Mononuclear cell (primary cell): Measurements from ENCODE around the gene LONP2. TPM values are rescaled to one million over a fixed set of nuclear protein-coding genes. Genes with fewer than 3 reads are reported as not detected.
"Not testable (repeated sequence)": the region's sequence is repeated elsewhere in the genome, so short reads cannot be mapped to it uniquely, and the experiment has no call there.

Experiments used
- H3K27me3 ChIP-seq: 2 replicates; pipeline ENCODE4 v1.6.0; 2011; ENCODE audit warnings: low read length, control low read depth; ENCODE audit not compliant: insufficient read depth
- H3K4me1 ChIP-seq: 2 replicates; pipeline ENCODE4 v1.5.1; 2011; ENCODE audit warnings: mild to moderate bottlenecking, low read length, control low read depth; ENCODE audit not compliant: insufficient read depth
- H3K4me3 ChIP-seq: 2 replicates; pipeline ENCODE4 v1.5.1; 2011; ENCODE audit warnings: mild to moderate bottlenecking, low read length, moderate library complexity
- H3K9me3 ChIP-seq: 2 replicates; pipeline ENCODE4 v1.5.1; 2011; ENCODE audit warnings: low read depth, mild to moderate bottlenecking, control low read depth, low read length
- total RNA-seq: library from RNA; depleted of rRNA; stranded (reverse); fragments of >200 nt; gene quantifications from one replicate; pipeline ENCODE4 v1.2.3, GENCODE V29; 2012

Gene LONP2
- total RNA-seq, 1 donor = 49.2 TPM

GRCh38 chr16:48373258-48374029 is 129.3 kb downstream of the LONP2 start:
- Histone ChIP-seq H3K27me3 (no peaks in the 10 kb centered on the region), H3K4me1 (peaks cover 37% of the 10 kb centered on the region), H3K9me3 (no peaks in the 10 kb centered on the region)

GRCh38 chr16:48374255-48374654 is 130.2 kb downstream of the LONP2 start:
- no peak overlapping the region for H3K4me3 ChIP-seq
- no peaks in the 10 kb centered on the region for H3K27me3 ChIP-seq
- peaks cover 45% of the 10 kb centered on the region for H3K4me1 ChIP-seq
- H3K9me3 ChIP-seq = no peaks in the 10 kb centered on the region

More at GRCh38 chr16:48373258-48374029, 129.3 kb downstream of the LONP2 start:
- H3K4me3 ChIP-seq = no peak overlapping the region

DNA sequence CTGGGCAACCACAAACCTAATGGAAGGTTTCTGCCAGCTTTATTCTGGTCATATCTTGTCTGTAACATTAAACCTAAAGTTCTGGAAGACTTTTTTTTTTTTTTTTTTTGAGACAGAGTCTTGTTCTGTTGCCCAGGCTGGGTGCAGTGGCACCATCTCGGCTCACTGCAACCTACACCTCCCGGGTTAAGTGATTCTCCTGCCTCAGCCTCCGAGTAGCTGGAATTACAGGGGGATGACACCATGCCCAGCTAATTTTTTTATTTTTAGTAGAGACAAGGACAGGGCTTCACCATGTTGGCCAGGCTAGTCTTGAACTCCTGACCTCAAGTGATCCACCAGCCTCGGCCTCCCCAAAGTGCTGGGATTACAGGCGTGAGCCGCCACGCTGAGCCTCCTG is 133.2 kb downstream of the LONP2 start:
- H3K27me3 ChIP-seq, H3K9me3 ChIP-seq, H3K4me3 ChIP-seq: not testable (repeated sequence)
- peaks cover 64% of the 10 kb centered on the region for H3K4me1 ChIP-seq

GRCh38 chr16:48378276-48378675 is 134.2 kb downstream of the LONP2 start:
- no peak overlapping the region for H3K4me3 ChIP-seq
- no peaks in the 10 kb centered on the region for H3K9me3 ChIP-seq
- no peaks in the 10 kb centered on the region for H3K27me3 ChIP-seq
- H3K4me1 ChIP-seq = peaks cover 59% of the 10 kb centered on the region

DNA sequence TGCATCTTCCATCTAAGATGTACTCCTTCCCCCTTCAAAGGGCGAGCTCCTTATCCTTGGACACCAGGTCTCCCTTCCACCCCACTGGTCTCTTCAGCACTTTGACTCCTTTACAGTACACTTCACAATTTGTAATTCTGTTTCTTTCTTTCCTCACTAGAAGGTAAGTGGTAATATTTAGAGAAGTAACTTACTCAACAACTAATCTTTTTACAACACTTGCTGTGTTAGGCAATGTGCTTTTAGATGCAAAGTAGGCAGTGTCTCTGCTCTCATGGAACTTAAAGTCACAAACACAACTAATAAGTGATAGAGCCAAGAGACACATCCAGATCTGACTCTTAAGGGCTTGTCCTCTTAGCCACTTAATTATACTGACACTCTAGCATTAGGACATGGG is 134.7 kb downstream of the LONP2 start:
- Histone ChIP-seq H3K9me3 (no peaks in the 10 kb centered on the region), H3K4me3 (no peak overlapping the region), H3K27me3 (no peaks in the 10 kb centered on the region), H3K4me1 (peaks cover 59% of the 10 kb centered on the region)

DNA sequence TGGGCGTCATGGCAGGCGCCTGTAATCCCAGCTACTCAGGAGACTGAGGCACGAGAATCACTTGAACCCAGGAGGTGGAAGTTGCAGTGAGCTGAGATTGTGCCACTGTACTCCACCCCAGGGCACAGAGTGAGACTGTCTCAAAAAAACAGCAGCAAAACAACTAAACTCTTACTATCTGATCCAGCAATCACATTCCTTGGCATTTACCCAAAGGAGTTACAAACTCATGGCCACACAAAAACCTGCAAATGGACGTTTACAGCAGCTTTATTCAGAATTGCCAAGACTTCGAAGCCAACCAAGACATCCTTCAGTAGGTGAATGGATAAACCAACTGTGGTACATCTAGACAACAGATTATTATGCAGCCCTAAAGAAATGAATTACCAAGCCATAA is 137.1 kb downstream of the LONP2 start:
- no peaks in the 10 kb centered on the region for H3K9me3 ChIP-seq
- H3K4me3 ChIP-seq = no peak overlapping the region
- H3K4me1 ChIP-seq = peaks cover 68% of the 10 kb centered on the region
- H3K27me3 ChIP-seq = no peaks in the 10 kb centered on the region

DNA sequence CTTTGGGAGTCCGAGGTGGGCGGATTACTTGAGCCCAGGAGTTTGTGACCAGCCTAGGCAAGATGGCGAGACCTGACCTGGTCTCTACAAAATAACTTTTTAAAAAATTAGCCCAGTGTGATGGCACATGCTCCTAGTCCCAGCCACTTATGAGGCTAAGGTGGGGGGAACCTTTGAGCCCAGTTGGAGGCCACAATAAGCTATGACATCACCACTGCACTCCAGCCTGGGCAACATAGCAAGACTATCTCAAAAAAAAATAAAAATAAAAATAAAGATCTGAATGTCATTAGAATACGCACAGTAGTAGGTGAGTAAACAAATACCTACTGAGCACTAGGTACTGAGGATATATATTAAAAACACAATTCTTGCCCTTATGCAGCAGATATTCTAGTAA is 138.0 kb downstream of the LONP2 start:
- no peaks in the 10 kb centered on the region for H3K9me3 ChIP-seq
- peaks cover 62% of the 10 kb centered on the region for H3K4me1 ChIP-seq
- H3K27me3 ChIP-seq = no peaks in the 10 kb centered on the region
- H3K4me3 ChIP-seq = no peak overlapping the region

DNA sequence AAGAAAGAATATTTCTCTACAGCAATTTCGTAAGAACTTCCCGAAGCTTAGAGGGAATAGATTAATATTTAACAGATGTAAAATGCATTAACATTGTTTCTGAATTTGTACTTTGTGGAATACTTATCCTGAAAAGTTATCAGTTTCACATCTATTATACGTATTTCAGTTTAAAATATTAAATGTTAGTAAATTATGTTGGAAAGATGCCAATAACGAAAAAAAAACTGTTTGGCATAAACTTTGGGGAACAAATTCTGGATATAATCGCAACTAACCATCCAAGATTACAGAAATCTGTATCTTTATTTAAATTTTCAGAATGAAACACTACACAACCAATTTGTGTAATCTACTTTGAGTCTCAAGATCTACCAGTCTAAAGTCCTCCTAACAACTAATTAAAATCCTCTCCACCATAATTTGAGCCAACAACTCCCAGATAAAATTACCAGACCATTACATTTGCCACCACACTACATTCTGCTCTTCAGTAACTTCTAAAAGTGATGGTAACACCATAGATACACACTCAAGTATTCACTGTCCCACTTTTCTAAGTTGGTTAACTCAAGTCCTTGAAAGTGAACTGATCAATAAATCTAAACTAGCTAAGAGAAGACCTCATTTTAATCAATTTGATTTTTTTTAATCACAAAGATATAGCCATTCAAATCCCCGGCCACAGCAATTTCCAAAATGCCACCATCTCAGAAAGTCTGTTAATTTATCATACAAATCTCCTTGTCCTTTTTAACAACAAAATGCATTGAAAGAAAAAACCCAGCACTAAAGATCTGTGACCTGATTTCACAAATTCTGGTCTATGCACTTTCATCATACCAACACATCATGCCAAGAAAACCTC is 139.1 kb downstream of the LONP2 start:
- no peak overlapping the region for H3K4me3 ChIP-seq
- no peaks in the 10 kb centered on the region for H3K9me3 ChIP-seq
- H3K4me1 ChIP-seq = peaks cover 51% of the 10 kb centered on the region
- no peaks in the 10 kb centered on the region for H3K27me3 ChIP-seq

GRCh38 chr16:48383877-48384519 is 139.9 kb downstream of the LONP2 start:
- peak overlapping the region; percentile 63 for H3K4me3 ChIP-seq
- no peaks in the 10 kb centered on the region for H3K27me3 ChIP-seq
- no peaks in the 10 kb centered on the region for H3K9me3 ChIP-seq
- H3K4me1 ChIP-seq = peaks cover 50% of the 10 kb centered on the region

DNA sequence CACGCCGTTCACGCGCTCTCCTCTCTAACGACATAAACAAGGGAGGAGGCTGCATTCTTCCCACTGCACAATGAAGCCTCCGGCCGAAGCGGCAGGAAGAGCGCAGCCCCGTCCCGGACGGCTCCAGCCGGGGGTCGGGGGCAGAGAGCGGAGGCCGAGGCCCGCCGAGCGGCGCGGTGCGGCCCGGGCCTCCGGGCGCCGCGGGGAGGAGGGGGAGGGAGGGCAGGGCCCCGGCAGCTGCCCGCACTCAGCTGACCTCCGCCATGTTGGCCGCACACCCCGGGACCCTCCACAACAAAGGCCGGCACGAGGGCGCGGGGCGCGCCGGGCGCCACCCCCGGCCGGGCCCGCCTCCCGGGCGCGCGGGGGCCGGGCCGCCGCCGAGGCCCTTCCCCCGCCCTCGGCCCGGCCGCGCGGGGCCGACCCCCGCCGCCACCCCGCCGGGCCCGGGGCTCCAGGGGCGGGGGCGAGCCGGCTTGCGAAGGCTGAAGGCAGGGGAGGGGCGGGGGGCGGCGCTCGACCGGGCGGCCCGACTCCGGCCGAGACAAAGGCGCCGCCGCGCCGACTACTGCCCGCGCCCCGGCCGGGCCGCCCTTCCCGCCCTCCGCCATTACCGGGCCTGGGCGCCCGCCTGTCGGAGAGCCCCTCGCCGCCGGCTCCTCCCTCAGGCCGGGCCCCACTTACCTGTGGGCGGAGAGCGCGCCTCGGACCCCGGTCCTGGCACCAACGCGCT is 140.6 kb downstream of the LONP2 start:
- Histone ChIP-seq H3K27me3 (no peaks in the 10 kb centered on the region), H3K9me3 (no peaks in the 10 kb centered on the region), H3K4me1 (peaks cover 44% of the 10 kb centered on the region), H3K4me3 (peak overlapping the region; percentile 84)

DNA sequence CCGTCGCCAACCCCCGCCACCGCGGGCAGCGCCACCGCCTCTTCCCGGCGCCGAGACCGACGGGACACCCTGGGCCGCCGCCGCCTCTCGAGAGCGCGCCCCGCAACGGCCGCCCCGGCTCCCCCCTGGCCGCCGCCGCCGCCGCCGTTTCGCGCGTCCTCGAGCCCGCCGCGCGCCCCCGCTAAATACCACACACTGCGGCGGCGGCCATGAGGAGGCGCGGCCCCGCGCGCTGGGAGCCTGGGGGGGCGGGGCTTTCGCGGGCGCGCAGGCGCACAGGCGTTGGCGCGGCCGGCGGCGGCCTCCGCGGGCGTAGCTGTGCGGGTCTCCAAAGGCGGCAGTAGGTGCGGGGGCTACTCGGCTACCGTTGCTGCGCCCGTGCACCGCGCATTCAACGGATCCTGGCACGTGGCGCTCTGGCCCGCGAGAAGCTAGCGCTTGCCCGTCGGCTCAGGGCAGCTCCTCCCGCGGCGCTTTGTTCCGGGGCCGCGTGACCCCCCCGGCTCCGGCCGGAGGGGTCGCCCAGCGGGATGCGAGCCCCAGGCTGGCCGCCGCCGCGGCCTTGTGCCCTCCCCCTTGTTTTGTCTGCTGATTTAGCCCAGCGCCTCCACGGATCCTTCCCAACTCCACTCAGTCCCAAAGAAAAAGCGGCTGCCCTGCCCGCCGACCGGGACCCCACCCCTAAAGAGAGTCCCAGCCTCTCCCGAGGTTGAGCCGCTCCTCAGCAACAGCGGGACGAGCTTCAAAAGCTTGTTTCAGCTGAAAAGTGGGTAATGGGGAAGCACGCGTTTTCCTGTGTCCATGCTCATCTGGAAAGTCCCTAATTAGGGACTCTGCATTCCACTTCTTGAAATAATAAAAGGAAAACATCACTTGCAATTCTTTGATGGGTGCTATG is 141.4 kb downstream of the LONP2 start, which contains the start of gene SIAH1:
TSS of gene SIAH1 (minus strand) at position 161 of the 898 bp plus-strand sequence. CDS start 22,985 bp downstream, outside the sequence.
- Histone ChIP-seq H3K27me3 (no peaks in the 10 kb centered on the region), H3K4me3 (peak within 1 kb of the TSS; percentile 84), H3K4me1 (peaks cover 37% of the 10 kb centered on the region), H3K9me3 (no peaks in the 10 kb centered on the region)

DNA sequence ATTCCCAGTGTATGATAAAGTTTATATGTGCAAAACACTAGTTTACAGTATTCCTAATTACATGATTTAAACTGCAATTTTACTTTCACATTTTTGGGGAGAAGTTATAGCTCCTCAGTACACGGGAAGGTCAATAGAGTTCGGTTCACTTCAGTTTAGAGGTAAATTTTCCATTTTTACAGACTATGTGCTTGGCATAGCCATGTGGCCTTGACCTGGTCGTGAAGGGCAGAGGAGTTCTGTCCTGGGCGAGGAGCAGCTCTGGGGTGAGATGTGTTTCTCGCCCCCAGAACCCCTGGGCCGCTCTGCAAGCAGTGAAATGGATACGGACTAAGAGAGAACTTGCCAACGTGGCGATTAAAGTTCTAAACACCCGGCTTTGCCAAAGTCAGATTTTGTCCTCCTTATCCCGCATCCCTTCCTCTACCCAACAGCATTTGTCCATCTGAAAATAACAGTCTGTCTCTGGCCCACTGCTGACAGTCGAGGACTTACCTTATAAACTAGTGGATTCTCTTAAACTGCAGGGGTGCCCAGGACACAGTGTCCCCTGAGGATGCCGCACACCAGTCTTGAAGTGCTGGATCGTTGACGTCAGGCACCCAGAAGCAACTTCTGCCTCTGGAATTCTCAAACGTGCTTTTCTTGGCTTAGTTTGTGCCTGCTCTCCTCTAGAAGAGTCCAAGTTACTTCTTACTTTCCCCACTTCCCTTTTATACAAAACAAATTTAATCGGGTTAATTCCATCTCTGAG is 142.6 kb downstream of the LONP2 start:
- H3K4me1 ChIP-seq = peaks cover 35% of the 10 kb centered on the region
- H3K9me3 ChIP-seq = no peaks in the 10 kb centered on the region
- H3K27me3 ChIP-seq = no peaks in the 10 kb centered on the region
- no peak overlapping the region for H3K4me3 ChIP-seq

DNA sequence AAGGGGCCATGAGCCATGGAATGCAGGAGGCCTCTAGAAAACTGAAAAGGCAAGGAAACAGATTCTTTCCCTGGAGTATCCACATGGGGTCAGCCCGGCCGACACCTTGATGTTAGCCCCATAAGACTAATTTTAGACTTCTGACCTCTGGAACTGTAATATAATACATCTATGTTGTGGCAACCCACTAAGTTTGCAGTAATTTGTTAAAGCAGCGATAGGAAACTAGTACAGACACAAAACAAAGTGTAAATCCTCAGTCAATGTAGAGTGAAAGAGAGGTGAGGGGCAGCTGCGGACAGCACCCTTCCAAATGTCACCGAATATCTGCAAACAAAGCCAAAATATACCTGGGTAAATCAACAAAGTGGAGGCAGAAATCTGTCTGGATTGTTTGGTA is 148.3 kb downstream of the LONP2 start:
- Histone ChIP-seq H3K4me3 (no peak overlapping the region), H3K27me3 (no peaks in the 10 kb centered on the region), H3K9me3 (no peaks in the 10 kb centered on the region), H3K4me1 (peaks cover 12% of the 10 kb centered on the region)
